GM18870 (cell line): ENCODE results near the gene PRR27.
"Not testable (repeated sequence)": the region's sequence is repeated elsewhere in the genome, so short reads cannot be mapped to it uniquely, and the experiment has no call there.

Source experiments
- ATAC-seq: cut with Tn5 transposase; IDR thresholded peaks from one replicate; pipeline ENCODE4 v1.9.1; 2021; ENCODE audit warnings: moderate library complexity; ENCODE audit not compliant: unreplicated experiment

PRR27 gene

GRCh38 chr4:70196857-70197256, 42.8 kb downstream of the PRR27 start:
- no peak for ATAC-seq

DNA sequence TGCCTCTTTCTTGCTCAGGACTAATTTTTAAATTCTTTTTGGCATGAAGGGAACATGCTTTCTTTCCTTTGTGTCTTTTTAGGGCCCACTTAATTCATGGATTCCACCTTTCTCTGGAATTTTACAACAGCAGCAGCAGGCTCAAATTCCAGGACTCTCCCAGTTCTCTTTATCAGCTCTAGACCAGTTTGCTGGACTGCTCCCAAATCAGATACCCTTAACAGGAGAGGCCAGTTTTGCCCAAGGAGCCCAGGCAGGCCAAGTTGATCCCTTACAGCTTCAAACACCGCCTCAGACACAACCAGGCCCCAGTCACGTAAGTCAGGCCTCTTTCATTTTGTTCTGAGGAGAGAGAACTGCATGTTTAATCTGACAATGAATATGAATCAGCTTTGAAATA, 43.8 kb downstream of the PRR27 start:
- no peak for ATAC-seq

- no peak for ATAC-seq
Measured at GRCh38 chr4:70203601-70204000, 49.6 kb downstream of the PRR27 start.

GRCh38 chr4:70212752-70213151, 58.7 kb downstream of the PRR27 start:
- not testable (repeated sequence) for ATAC-seq
